ENCODE data around the gene ARMC9.

ARMC9 gene

GRCh38 chr2:231337807-231338759 lies 139.7 kb downstream of the ARMC9 start:
- Histone ChIP-seq H3K4me3 (ENCODE audit: low read length) (no peak overlapping the region), H3K4me1 (ENCODE audit: control insufficient read depth, insufficient read depth, low read length) (no peaks in the 10 kb centered on the region), H3K27ac (ENCODE audit: low read length) (no peak overlapping the region), H3K27me3 (ENCODE audit: control insufficient read depth, insufficient read depth, low read length) (no peaks in the 10 kb centered on the region), H3K36me3 (ENCODE audit: control insufficient read depth, insufficient read depth, low read length) (no peaks in the 10 kb centered on the region), H3K9me3 (ENCODE audit: control insufficient read depth, insufficient read depth, low read length) (no peaks in the 10 kb centered on the region)
- no peak for DNase-seq (ENCODE audit: low read depth, low spot score)
- WGBS (ENCODE audit: insufficient coverage, insufficient read length), result no CpG with 5 or more reads among the region's 18 CpGs

- no peak for DNase-seq (ENCODE audit: low read depth, low spot score)
- H3K36me3 ChIP-seq (ENCODE audit: control insufficient read depth, insufficient read depth, low read length), result no peaks in the 10 kb centered on the region
- H3K27me3 ChIP-seq (ENCODE audit: control insufficient read depth, insufficient read depth, low read length), result no peaks in the 10 kb centered on the region
- H3K4me3 ChIP-seq (ENCODE audit: low read length), result no peak overlapping the region
- no peak overlapping the region for H3K27ac ChIP-seq (ENCODE audit: low read length)
- no CpG with 5 or more reads among the region's 4 CpGs for WGBS (ENCODE audit: insufficient coverage, insufficient read length)
- no peaks in the 10 kb centered on the region for H3K9me3 ChIP-seq (ENCODE audit: control insufficient read depth, insufficient read depth, low read length)
- H3K4me1 ChIP-seq (ENCODE audit: control insufficient read depth, insufficient read depth, low read length), result no peaks in the 10 kb centered on the region
These were observed 140.9 kb downstream of the ARMC9 start for GRCh38 chr2:231339316-231339715.

GRCh38 chr2:231341100-231341499 lies 142.7 kb downstream of the ARMC9 start:
- Histone ChIP-seq H3K4me1 (ENCODE audit: control insufficient read depth, insufficient read depth, low read length) (no peaks in the 10 kb centered on the region), H3K4me3 (ENCODE audit: low read length) (no peak overlapping the region), H3K9me3 (ENCODE audit: control insufficient read depth, insufficient read depth, low read length) (no peaks in the 10 kb centered on the region), H3K27me3 (ENCODE audit: control insufficient read depth, insufficient read depth, low read length) (no peaks in the 10 kb centered on the region), H3K27ac (ENCODE audit: low read length) (no peak overlapping the region), H3K36me3 (ENCODE audit: control insufficient read depth, insufficient read depth, low read length) (no peaks in the 10 kb centered on the region)
- no peak for DNase-seq (ENCODE audit: low read depth, low spot score)
- no CpG with 5 or more reads among the region's 2 CpGs for WGBS (ENCODE audit: insufficient coverage, insufficient read length)

- no peak overlapping the region for H3K4me3 ChIP-seq (ENCODE audit: low read length)
- H3K4me1 ChIP-seq (ENCODE audit: control insufficient read depth, insufficient read depth, low read length), result no peaks in the 10 kb centered on the region
- DNase-seq (ENCODE audit: low read depth, low spot score), result no peak
- no CpG with 5 or more reads among the region's 14 CpGs for WGBS (ENCODE audit: insufficient coverage, insufficient read length)
- H3K36me3 ChIP-seq (ENCODE audit: control insufficient read depth, insufficient read depth, low read length), result no peaks in the 10 kb centered on the region
- no peak overlapping the region for H3K27ac ChIP-seq (ENCODE audit: low read length)
- no peaks in the 10 kb centered on the region for H3K27me3 ChIP-seq (ENCODE audit: control insufficient read depth, insufficient read depth, low read length)
- H3K9me3 ChIP-seq (ENCODE audit: control insufficient read depth, insufficient read depth, low read length), result no peaks in the 10 kb centered on the region
These were observed 143.8 kb downstream of the ARMC9 start for GRCh38 chr2:231342061-231342711.

GRCh38 chr2:231343006-231343710 lies 144.7 kb downstream of the ARMC9 start:
- no peaks in the 10 kb centered on the region for H3K36me3 ChIP-seq (ENCODE audit: control insufficient read depth, insufficient read depth, low read length)
- no CpG with 5 or more reads among the region's 4 CpGs for WGBS (ENCODE audit: insufficient coverage, insufficient read length)
- no peaks in the 10 kb centered on the region for H3K27me3 ChIP-seq (ENCODE audit: control insufficient read depth, insufficient read depth, low read length)
- no peaks in the 10 kb centered on the region for H3K4me1 ChIP-seq (ENCODE audit: control insufficient read depth, insufficient read depth, low read length)
- H3K4me3 ChIP-seq (ENCODE audit: low read length), result no peak overlapping the region
- H3K9me3 ChIP-seq (ENCODE audit: control insufficient read depth, insufficient read depth, low read length), result no peaks in the 10 kb centered on the region
- no peak for DNase-seq (ENCODE audit: low read depth, low spot score)
- no peak overlapping the region for H3K27ac ChIP-seq (ENCODE audit: low read length)

GRCh38 chr2:231343988-231344387 lies 145.6 kb downstream of the ARMC9 start:
- Histone ChIP-seq H3K4me3 (ENCODE audit: low read length) (no peak overlapping the region), H3K9me3 (ENCODE audit: control insufficient read depth, insufficient read depth, low read length) (no peaks in the 10 kb centered on the region), H3K36me3 (ENCODE audit: control insufficient read depth, insufficient read depth, low read length) (no peaks in the 10 kb centered on the region), H3K4me1 (ENCODE audit: control insufficient read depth, insufficient read depth, low read length) (no peaks in the 10 kb centered on the region), H3K27ac (ENCODE audit: low read length) (no peak overlapping the region), H3K27me3 (ENCODE audit: control insufficient read depth, insufficient read depth, low read length) (no peaks in the 10 kb centered on the region)
- DNase-seq (ENCODE audit: low read depth, low spot score), result no peak
- no CpG with 5 or more reads among the region's 3 CpGs for WGBS (ENCODE audit: insufficient coverage, insufficient read length)

- no peak overlapping the region for H3K27ac ChIP-seq (ENCODE audit: low read length)
- no peak overlapping the region for H3K4me3 ChIP-seq (ENCODE audit: low read length)
- DNase-seq (ENCODE audit: low read depth, low spot score), result no peak
- no peaks in the 10 kb centered on the region for H3K36me3 ChIP-seq (ENCODE audit: control insufficient read depth, insufficient read depth, low read length)
- no peaks in the 10 kb centered on the region for H3K4me1 ChIP-seq (ENCODE audit: control insufficient read depth, insufficient read depth, low read length)
- no peaks in the 10 kb centered on the region for H3K27me3 ChIP-seq (ENCODE audit: control insufficient read depth, insufficient read depth, low read length)
- no peaks in the 10 kb centered on the region for H3K9me3 ChIP-seq (ENCODE audit: control insufficient read depth, insufficient read depth, low read length)
- no CpG with 5 or more reads among the region's 8 CpGs for WGBS (ENCODE audit: insufficient coverage, insufficient read length)
These were observed 146.4 kb downstream of the ARMC9 start for GRCh38 chr2:231344851-231345250.

- H3K4me3 ChIP-seq (ENCODE audit: low read length), result no peak overlapping the region
- no peaks in the 10 kb centered on the region for H3K4me1 ChIP-seq (ENCODE audit: control insufficient read depth, insufficient read depth, low read length)
- DNase-seq (ENCODE audit: low read depth, low spot score), result no peak
- no peaks in the 10 kb centered on the region for H3K36me3 ChIP-seq (ENCODE audit: control insufficient read depth, insufficient read depth, low read length)
- no peaks in the 10 kb centered on the region for H3K27me3 ChIP-seq (ENCODE audit: control insufficient read depth, insufficient read depth, low read length)
- no peak overlapping the region for H3K27ac ChIP-seq (ENCODE audit: low read length)
- no peaks in the 10 kb centered on the region for H3K9me3 ChIP-seq (ENCODE audit: control insufficient read depth, insufficient read depth, low read length)
- WGBS (ENCODE audit: insufficient coverage, insufficient read length), result no CpG with 5 or more reads among the region's 5 CpGs
These were observed 148.7 kb downstream of the ARMC9 start for GRCh38 chr2:231347081-231347480.

GRCh38 chr2:231347638-231348037 lies 149.2 kb downstream of the ARMC9 start:
- no peak for DNase-seq (ENCODE audit: low read depth, low spot score)
- no peak overlapping the region for H3K4me3 ChIP-seq (ENCODE audit: low read length)
- no peak overlapping the region for H3K27ac ChIP-seq (ENCODE audit: low read length)
- H3K4me1 ChIP-seq (ENCODE audit: control insufficient read depth, insufficient read depth, low read length), result no peaks in the 10 kb centered on the region
- H3K36me3 ChIP-seq (ENCODE audit: control insufficient read depth, insufficient read depth, low read length), result no peaks in the 10 kb centered on the region
- no peaks in the 10 kb centered on the region for H3K9me3 ChIP-seq (ENCODE audit: control insufficient read depth, insufficient read depth, low read length)
- no CpG with 5 or more reads among the region's 1 CpG for WGBS (ENCODE audit: insufficient coverage, insufficient read length)
- H3K27me3 ChIP-seq (ENCODE audit: control insufficient read depth, insufficient read depth, low read length), result no peaks in the 10 kb centered on the region

GRCh38 chr2:231348173-231348572 lies 149.7 kb downstream of the ARMC9 start:
- H3K27ac ChIP-seq (ENCODE audit: low read length), result no peak overlapping the region
- no peaks in the 10 kb centered on the region for H3K36me3 ChIP-seq (ENCODE audit: control insufficient read depth, insufficient read depth, low read length)
- no peak for DNase-seq (ENCODE audit: low read depth, low spot score)
- no CpG with 5 or more reads among the region's 2 CpGs for WGBS (ENCODE audit: insufficient coverage, insufficient read length)
- H3K9me3 ChIP-seq (ENCODE audit: control insufficient read depth, insufficient read depth, low read length), result no peaks in the 10 kb centered on the region
- H3K4me1 ChIP-seq (ENCODE audit: control insufficient read depth, insufficient read depth, low read length), result no peaks in the 10 kb centered on the region
- H3K27me3 ChIP-seq (ENCODE audit: control insufficient read depth, insufficient read depth, low read length), result no peaks in the 10 kb centered on the region
- H3K4me3 ChIP-seq (ENCODE audit: low read length), result no peak overlapping the region
